T1000 (cell line): ENCODE data around the gene ALKBH2.

Source experiments
- DNase-seq: peaks from one replicate; lab custom pipeline; 2025; ENCODE audit warnings: mixed read lengths; lab: John Stamatoyannopoulos, UW

The ALKBH2 gene

GRCh38 chr12:109093022-109093918, at the start of gene ALKBH2:
TSS of gene ALKBH2 (minus strand) at chr12:109093472. CDS start at chr12:109092786, 686 bp downstream.
- peak; percentile 78 for DNase-seq

GRCh38 chr12:109140560-109140959, 47.3 kb upstream of the ALKBH2 start:
- no peak for DNase-seq

- DNase-seq, result no peak
These were observed 46.5 kb upstream of the ALKBH2 start for GRCh38 chr12:109139791-109140190.

GRCh38 chr12:109139360-109139759, 46.1 kb upstream of the ALKBH2 start:
- no peak for DNase-seq

- no peak for DNase-seq
These were observed 43.8 kb upstream of the ALKBH2 start for GRCh38 chr12:109137055-109137454.

GRCh38 chr12:109134186-109134917, 41.1 kb upstream of the ALKBH2 start:
- DNase-seq, result no peak

GRCh38 chr12:109131154-109132050, 38.1 kb upstream of the ALKBH2 start:
- DNase-seq, result no peak

GRCh38 chr12:109130297-109131153, 37.3 kb upstream of the ALKBH2 start:
- DNase-seq, result no peak

- DNase-seq, result no peak
These were observed 34.4 kb upstream of the ALKBH2 start for GRCh38 chr12:109127533-109128242.

- DNase-seq, result no peak
These were observed 33.5 kb upstream of the ALKBH2 start for GRCh38 chr12:109126784-109127183.

- no peak for DNase-seq
These were observed 32.5 kb upstream of the ALKBH2 start for GRCh38 chr12:109125791-109126190.

GRCh38 chr12:109124878-109125648, 31.8 kb upstream of the ALKBH2 start:
- no peak for DNase-seq

- DNase-seq, result no peak
These were observed 28.1 kb upstream of the ALKBH2 start for GRCh38 chr12:109121346-109121880.

- DNase-seq, result no peak
These were observed 27.3 kb upstream of the ALKBH2 start for GRCh38 chr12:109120557-109120956.

- no peak for DNase-seq
These were observed 26.8 kb upstream of the ALKBH2 start for GRCh38 chr12:109120095-109120494.

GRCh38 chr12:109116611-109116949, 23.3 kb upstream of the ALKBH2 start:
- no peak for DNase-seq

- DNase-seq, result no peak
These were observed 22.7 kb upstream of the ALKBH2 start, which contains the start of gene ACACB for GRCh38 chr12:109115758-109116610. TSS of gene ACACB (plus strand) at chr12:109116587. CDS start at chr12:109139406, 22,819 bp downstream.

GRCh38 chr12:109115404-109115757, 22.1 kb upstream of the ALKBH2 start:
- DNase-seq, result no peak
